ENCODE results near the gene OXTR. TPM values are rescaled to one million over a fixed set of nuclear protein-coding genes. Genes with fewer than 3 reads are reported as not detected.
A peak's percentile ranks its signal among the peaks of the same experiment; 100 is the strongest.

The OXTR gene
- 1.6 TPM for polyA plus RNA-seq (2013, experiment 1 of 4)
- 0.91 TPM for polyA plus RNA-seq (2013, experiment 2 of 4)
- 1.4 TPM for polyA plus RNA-seq (2013, experiment 3 of 4)
- 1.4 TPM for polyA plus RNA-seq (2013, experiment 4 of 4)

DNA sequence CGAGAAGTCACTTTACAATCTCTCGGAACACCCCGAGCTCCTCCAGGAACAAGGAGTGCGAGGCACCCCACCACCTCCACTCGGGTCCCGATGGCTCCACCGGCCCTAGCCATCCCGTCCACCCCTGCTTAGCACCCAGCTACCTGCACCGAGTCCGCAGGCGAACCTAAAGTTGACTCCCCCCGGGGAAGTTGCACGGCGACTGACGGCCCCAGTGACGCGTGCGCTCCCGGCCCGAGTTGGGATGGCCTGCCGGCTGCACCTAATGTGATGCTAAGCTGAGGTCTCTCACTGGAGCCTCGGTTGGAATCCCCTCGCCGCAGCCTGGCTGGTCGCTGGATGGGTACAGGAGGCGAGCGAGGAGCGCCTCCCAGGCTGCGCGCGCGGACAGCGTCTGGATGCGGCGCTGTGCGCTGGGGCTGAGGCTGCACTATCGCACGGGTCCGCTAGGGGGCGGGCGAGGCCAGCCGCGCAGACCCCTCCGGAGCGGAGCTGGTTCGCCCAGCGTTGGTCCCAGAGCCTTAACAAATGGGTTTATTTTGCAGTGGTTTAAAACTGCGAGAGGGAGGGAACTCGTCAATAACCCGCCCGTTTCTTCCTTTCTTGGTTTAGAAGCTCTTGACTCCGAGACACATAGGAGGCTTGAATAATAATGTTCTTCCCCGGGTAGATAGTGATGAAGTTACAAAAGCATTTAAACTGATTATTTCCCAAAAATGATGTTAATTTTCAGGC is at the start of gene OXTR:
TSS of gene OXTR (minus strand) at position 526 of the 735 bp plus-strand sequence. CDS start 1,426 bp downstream, outside the sequence.
- Histone ChIP-seq H3K36me3 (ENCODE audit: control insufficient read depth, insufficient read depth, low read length) (no peaks in the 10 kb centered on the region), H3K27ac (ENCODE audit: insufficient read depth, low read depth, low read length, poor library complexity, severe bottlenecking) (no peak within 1 kb of the TSS), H3K9me3 (ENCODE audit: control insufficient read depth, low read length) (no peaks in the 10 kb centered on the region), H3K4me1 (ENCODE audit: control insufficient read depth, insufficient read depth, low read length) (peaks cover 5% of the 10 kb centered on the region), H3K27me3 (ENCODE audit: control insufficient read depth, insufficient read depth, low read length, poor library complexity, severe bottlenecking) (peaks cover 57% of the 10 kb centered on the region), H3K4me3 (ENCODE audit: insufficient read depth, low read depth, low read length) (peak within 1 kb of the TSS; percentile 24)
- 5 to 7% methylated on average over 52 to 53 of the region's 53 CpGs for WGBS, 2 experiments

DNA sequence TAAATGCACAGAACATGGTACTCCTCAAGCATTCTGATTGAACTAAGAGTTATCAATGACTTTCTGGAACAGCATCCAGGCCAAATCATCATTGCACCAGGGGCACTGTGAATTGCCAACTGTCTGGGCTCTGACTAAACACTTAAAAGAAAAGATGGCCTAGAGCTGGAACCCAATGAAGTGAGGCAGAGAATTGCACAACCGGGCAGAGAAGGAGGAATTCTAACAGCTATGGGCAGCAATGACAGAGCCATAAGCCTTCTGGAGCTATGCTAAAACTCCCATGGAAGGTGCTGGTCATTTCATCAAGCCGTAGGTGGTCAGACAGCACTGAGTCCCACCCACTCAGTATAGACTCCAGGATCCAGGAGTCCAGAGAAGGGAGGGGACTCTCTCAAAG is 48.1 kb upstream of the OXTR start:
- no peak overlapping the region for H3K4me3 ChIP-seq (ENCODE audit: insufficient read depth, low read depth, low read length)
- H3K4me1 ChIP-seq (ENCODE audit: control insufficient read depth, insufficient read depth, low read length): no peaks in the 10 kb centered on the region
- no peaks in the 10 kb centered on the region for H3K9me3 ChIP-seq (ENCODE audit: control insufficient read depth, low read length)
- WGBS, 2 experiments: 95 to 97% methylated on average over 2 of the region's 2 CpGs
- no peak overlapping the region for H3K27ac ChIP-seq (ENCODE audit: insufficient read depth, low read depth, low read length, poor library complexity, severe bottlenecking)
- H3K36me3 ChIP-seq (ENCODE audit: control insufficient read depth, insufficient read depth, low read length): no peaks in the 10 kb centered on the region
- no peaks in the 10 kb centered on the region for H3K27me3 ChIP-seq (ENCODE audit: control insufficient read depth, insufficient read depth, low read length, poor library complexity, severe bottlenecking)

DNA sequence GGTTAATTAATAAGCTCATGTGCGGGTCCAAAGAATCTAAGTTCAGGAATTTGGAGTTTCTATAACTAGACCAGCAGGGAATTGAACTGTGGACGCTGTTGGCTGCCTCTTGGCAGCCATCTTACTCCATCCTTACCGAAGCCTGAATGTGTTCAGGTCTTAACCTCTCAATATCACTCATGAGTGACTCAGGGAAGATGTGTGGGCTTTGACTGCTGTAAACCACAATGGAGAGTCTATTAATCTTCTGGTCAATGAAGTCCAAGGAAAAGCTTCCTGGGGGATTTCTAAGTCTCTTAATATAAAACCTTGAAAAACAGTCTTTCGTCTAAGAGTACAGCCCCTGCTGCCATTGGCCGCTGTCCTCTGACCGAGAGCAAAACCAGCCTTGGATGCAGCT is 46.7 kb upstream of the OXTR start:
- Histone ChIP-seq H3K4me1 (ENCODE audit: control insufficient read depth, insufficient read depth, low read length) (no peaks in the 10 kb centered on the region), H3K9me3 (ENCODE audit: control insufficient read depth, low read length) (no peaks in the 10 kb centered on the region), H3K27ac (ENCODE audit: insufficient read depth, low read depth, low read length, poor library complexity, severe bottlenecking) (no peak overlapping the region), H3K36me3 (ENCODE audit: control insufficient read depth, insufficient read depth, low read length) (no peaks in the 10 kb centered on the region), H3K4me3 (ENCODE audit: insufficient read depth, low read depth, low read length) (no peak overlapping the region), H3K27me3 (ENCODE audit: control insufficient read depth, insufficient read depth, low read length, poor library complexity, severe bottlenecking) (no peaks in the 10 kb centered on the region)
- WGBS, 2 experiments: 94 to 95% methylated on average over 6 of the region's 6 CpGs

DNA sequence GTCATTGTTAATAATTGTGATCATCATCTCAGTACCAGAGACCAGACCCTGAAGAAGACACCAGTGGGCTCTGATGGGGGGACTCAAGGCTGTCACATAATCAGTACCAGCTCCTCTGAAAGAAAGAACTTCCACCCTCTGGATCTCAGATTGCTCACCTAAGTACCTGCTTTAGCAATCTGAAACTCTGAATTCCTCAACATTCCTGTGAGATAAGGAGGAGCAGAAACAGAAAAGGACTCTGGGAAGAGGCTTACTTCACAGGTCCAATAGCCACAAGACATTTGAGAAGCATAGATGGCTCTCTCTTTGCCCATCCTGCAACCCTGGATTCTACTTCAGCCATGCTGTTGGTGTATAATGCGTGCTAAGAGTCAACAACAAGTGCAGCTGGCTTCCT is 44.0 kb upstream of the OXTR start:
- Histone ChIP-seq H3K4me1 (ENCODE audit: control insufficient read depth, insufficient read depth, low read length) (no peaks in the 10 kb centered on the region), H3K27me3 (ENCODE audit: control insufficient read depth, insufficient read depth, low read length, poor library complexity, severe bottlenecking) (no peaks in the 10 kb centered on the region), H3K9me3 (ENCODE audit: control insufficient read depth, low read length) (no peaks in the 10 kb centered on the region), H3K4me3 (ENCODE audit: insufficient read depth, low read depth, low read length) (no peak overlapping the region), H3K36me3 (ENCODE audit: control insufficient read depth, insufficient read depth, low read length) (no peaks in the 10 kb centered on the region), H3K27ac (ENCODE audit: insufficient read depth, low read depth, low read length, poor library complexity, severe bottlenecking) (no peak overlapping the region)
- 90 to 91% methylated on average over 1 of the region's 1 CpG for WGBS, 2 experiments

DNA sequence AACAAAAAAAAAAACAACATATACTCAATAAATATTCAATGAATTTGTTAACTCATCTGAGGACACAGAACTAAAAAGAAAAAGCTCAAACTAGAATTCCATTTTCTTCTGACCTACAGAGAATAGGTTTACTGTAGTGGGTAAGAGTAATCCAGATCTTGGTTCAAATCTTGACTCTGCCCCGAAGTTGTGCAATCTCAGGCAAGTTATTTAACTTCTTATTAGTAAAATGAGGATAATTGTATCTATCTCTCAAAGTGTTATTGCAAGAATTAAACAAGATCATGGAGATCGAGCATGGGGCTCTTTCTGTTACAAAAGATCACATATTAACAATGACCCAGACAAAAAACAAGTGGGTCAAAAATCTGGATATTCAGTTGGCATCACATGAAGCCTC is 41.1 kb upstream of the OXTR start:
- Histone ChIP-seq H3K36me3 (ENCODE audit: control insufficient read depth, insufficient read depth, low read length) (no peaks in the 10 kb centered on the region), H3K9me3 (ENCODE audit: control insufficient read depth, low read length) (no peaks in the 10 kb centered on the region), H3K27me3 (ENCODE audit: control insufficient read depth, insufficient read depth, low read length, poor library complexity, severe bottlenecking) (no peaks in the 10 kb centered on the region), H3K27ac (ENCODE audit: insufficient read depth, low read depth, low read length, poor library complexity, severe bottlenecking) (no peak overlapping the region), H3K4me1 (ENCODE audit: control insufficient read depth, insufficient read depth, low read length) (no peaks in the 10 kb centered on the region), H3K4me3 (ENCODE audit: insufficient read depth, low read depth, low read length) (no peak overlapping the region)
- 92 to 100% methylated on average over 2 of the region's 2 CpGs for WGBS, 2 experiments

DNA sequence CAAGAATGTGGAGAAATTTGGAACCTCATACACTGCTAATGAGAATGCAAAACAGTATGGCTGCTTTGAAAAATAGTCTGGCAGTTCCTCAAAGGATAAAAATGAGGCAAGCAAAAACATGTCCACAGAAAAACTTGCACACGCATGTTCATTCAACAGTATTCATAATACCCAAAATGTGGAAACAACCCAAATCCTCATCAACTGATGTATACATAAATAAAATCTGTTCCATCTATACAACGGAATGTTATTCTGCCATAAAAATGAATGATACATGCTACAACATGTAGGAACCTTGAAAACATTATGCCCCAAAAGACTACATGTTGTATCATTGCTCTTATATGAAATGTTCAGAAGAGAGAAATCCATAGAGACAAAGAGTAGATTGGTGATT is 36.4 kb upstream of the OXTR start:
- no peak overlapping the region for H3K4me3 ChIP-seq (ENCODE audit: insufficient read depth, low read depth, low read length)
- no peaks in the 10 kb centered on the region for H3K27me3 ChIP-seq (ENCODE audit: control insufficient read depth, insufficient read depth, low read length, poor library complexity, severe bottlenecking)
- H3K36me3 ChIP-seq (ENCODE audit: control insufficient read depth, insufficient read depth, low read length): no peaks in the 10 kb centered on the region
- no peaks in the 10 kb centered on the region for H3K9me3 ChIP-seq (ENCODE audit: control insufficient read depth, low read length)
- WGBS, 2 experiments: 86% methylated on average over 2 of the region's 2 CpGs
- no peaks in the 10 kb centered on the region for H3K4me1 ChIP-seq (ENCODE audit: control insufficient read depth, insufficient read depth, low read length)
- H3K27ac ChIP-seq (ENCODE audit: insufficient read depth, low read depth, low read length, poor library complexity, severe bottlenecking): no peak overlapping the region

DNA sequence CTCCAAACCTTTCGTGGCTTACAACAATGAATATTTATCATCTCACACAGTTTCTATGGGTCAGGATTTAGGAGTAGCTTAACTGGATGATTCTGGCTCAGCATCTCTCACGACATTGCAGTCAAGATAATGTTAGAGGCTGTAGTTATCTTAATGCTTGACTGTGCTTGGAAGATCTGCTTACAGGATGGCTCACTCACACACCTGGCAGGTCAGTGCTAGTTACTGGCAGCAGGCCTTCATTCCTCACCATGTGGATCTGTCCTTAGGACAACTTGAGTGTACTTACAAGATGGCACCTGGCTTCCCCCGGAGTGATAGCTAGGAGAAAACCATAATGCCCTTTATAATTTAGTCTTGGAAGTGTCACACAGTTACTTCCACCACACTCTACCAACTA is 32.8 kb upstream of the OXTR start:
- H3K27me3 ChIP-seq (ENCODE audit: control insufficient read depth, insufficient read depth, low read length, poor library complexity, severe bottlenecking): no peaks in the 10 kb centered on the region
- WGBS, 2 experiments: 85 to 91% methylated on average over 2 to 3 of the region's 3 CpGs
- no peak overlapping the region for H3K4me3 ChIP-seq (ENCODE audit: insufficient read depth, low read depth, low read length)
- H3K36me3 ChIP-seq (ENCODE audit: control insufficient read depth, insufficient read depth, low read length): no peaks in the 10 kb centered on the region
- H3K27ac ChIP-seq (ENCODE audit: insufficient read depth, low read depth, low read length, poor library complexity, severe bottlenecking): no peak overlapping the region
- no peaks in the 10 kb centered on the region for H3K9me3 ChIP-seq (ENCODE audit: control insufficient read depth, low read length)
- H3K4me1 ChIP-seq (ENCODE audit: control insufficient read depth, insufficient read depth, low read length): no peaks in the 10 kb centered on the region

DNA sequence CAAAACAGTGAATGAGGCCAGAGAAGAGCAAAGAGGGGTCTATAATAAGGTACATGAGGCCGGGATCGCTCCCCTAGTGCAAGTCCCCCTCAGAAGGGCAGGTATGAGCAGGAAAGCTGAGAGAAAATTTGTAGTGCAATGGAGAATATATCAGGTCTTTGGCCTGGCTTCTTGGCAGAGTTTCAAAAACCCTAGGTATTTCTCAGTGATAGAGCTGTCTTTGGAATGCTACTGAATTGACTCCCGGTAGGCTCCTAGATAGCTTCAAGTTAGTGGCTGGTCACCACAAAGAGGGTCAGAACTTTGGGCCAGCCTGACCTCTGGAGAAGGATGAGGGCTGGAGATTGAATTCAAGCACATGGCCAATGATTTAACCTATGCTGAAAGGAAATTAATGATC is 30.6 kb upstream of the OXTR start:
- no peak overlapping the region for H3K27ac ChIP-seq (ENCODE audit: insufficient read depth, low read depth, low read length, poor library complexity, severe bottlenecking)
- H3K27me3 ChIP-seq (ENCODE audit: control insufficient read depth, insufficient read depth, low read length, poor library complexity, severe bottlenecking): no peaks in the 10 kb centered on the region
- H3K4me1 ChIP-seq (ENCODE audit: control insufficient read depth, insufficient read depth, low read length): no peaks in the 10 kb centered on the region
- no peaks in the 10 kb centered on the region for H3K36me3 ChIP-seq (ENCODE audit: control insufficient read depth, insufficient read depth, low read length)
- H3K9me3 ChIP-seq (ENCODE audit: control insufficient read depth, low read length): no peaks in the 10 kb centered on the region
- 77% methylated on average over 3 of the region's 3 CpGs for WGBS, 2 experiments
- no peak overlapping the region for H3K4me3 ChIP-seq (ENCODE audit: insufficient read depth, low read depth, low read length)

DNA sequence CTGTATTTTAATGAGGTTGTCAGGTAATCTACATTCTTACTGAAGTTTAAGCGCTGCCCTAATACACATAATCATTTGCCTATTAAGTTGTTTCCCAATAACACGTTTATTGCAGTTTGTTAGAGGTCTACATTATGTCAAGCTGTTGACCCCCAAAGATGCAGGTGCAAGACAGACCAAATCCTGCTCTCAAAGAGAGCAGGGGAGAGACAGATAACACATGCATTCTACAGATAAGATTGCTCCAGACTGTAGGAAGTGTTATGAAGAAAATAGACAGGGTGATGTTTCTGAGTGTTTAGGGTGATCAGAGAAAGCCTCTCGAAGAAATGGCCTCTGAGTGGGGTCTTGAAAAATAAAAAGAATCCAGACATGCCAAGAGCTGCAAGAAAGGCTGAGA is 24.8 kb upstream of the OXTR start:
- Histone ChIP-seq H3K4me3 (ENCODE audit: insufficient read depth, low read depth, low read length) (no peak overlapping the region), H3K27me3 (ENCODE audit: control insufficient read depth, insufficient read depth, low read length, poor library complexity, severe bottlenecking) (no peaks in the 10 kb centered on the region), H3K36me3 (ENCODE audit: control insufficient read depth, insufficient read depth, low read length) (no peaks in the 10 kb centered on the region), H3K9me3 (ENCODE audit: control insufficient read depth, low read length) (no peaks in the 10 kb centered on the region), H3K4me1 (ENCODE audit: control insufficient read depth, insufficient read depth, low read length) (no peaks in the 10 kb centered on the region), H3K27ac (ENCODE audit: insufficient read depth, low read depth, low read length, poor library complexity, severe bottlenecking) (no peak overlapping the region)
- 92 to 94% methylated on average over 3 of the region's 3 CpGs for WGBS, 2 experiments

DNA sequence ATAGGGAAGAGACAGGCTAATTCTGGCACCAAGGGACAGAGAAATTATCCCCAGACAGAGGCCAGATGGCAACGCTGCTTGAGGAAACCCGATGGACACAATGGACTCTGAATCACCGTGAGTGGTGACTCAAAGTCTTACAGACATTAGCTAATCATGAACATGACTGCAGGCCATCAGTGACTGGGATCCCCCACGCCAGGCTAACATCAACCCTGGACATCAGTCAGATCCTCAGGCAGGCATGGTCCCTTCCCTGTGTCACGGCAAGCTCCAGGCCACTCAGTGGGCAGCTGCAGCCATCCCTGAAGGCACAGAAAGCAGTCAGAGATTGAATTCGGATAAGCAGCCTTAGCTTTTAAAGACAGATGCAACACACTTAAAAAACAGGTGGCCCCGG is 23.8 kb upstream of the OXTR start:
- Histone ChIP-seq H3K4me3 (ENCODE audit: insufficient read depth, low read depth, low read length) (no peak overlapping the region), H3K9me3 (ENCODE audit: control insufficient read depth, low read length) (no peaks in the 10 kb centered on the region), H3K4me1 (ENCODE audit: control insufficient read depth, insufficient read depth, low read length) (no peaks in the 10 kb centered on the region), H3K27ac (ENCODE audit: insufficient read depth, low read depth, low read length, poor library complexity, severe bottlenecking) (no peak overlapping the region), H3K27me3 (ENCODE audit: control insufficient read depth, insufficient read depth, low read length, poor library complexity, severe bottlenecking) (no peaks in the 10 kb centered on the region), H3K36me3 (ENCODE audit: control insufficient read depth, insufficient read depth, low read length) (no peaks in the 10 kb centered on the region)
- WGBS, 2 experiments: 91 to 94% methylated on average over 7 of the region's 7 CpGs

Data from ectodermal cell (in vitro differentiated cells).